ENCODE measurements around the gene ASCC3. TPM values are rescaled to one million over a fixed set of nuclear protein-coding genes. Genes with fewer than 3 reads are reported as not detected.

Gene ASCC3
- total and polyA plus RNA-seq, 2 donors (not counting 1 experiment from before 2014, with no cell fraction given), result 9.0 to 42.3 TPM

- H3K36me3 ChIP-seq (replicated peaks in 1 of 2; ENCODE audit: control extremely low read depth in 1 of 2, control insufficient read depth in 1 of 2, extremely low read depth in 1 of 2, insufficient read depth in 2 of 2, low read length in 1 of 2), result peaks cover 1 to 7% of the 10 kb centered on the region in 2 experiments
- no peaks in the 10 kb centered on the region for H3K4me1 ChIP-seq (ENCODE audit: control insufficient read depth in 2 of 2, insufficient read depth in 2 of 2, low read length in 2 of 2)
- no peaks in the 10 kb centered on the region for H3K9me3 Mint-ChIP-seq (ENCODE audit: insufficient read depth)
- peaks cover 6% of the 10 kb centered on the region for H3K4me1 Mint-ChIP-seq
- no peak overlapping the region for H3K9ac ChIP-seq (ENCODE audit: low read length)
- no peaks in the 10 kb centered on the region for H4K20me1 ChIP-seq (ENCODE audit: control insufficient read depth, insufficient read depth, low read length, poor library complexity, severe bottlenecking)
- H2AFZ ChIP-seq (ENCODE audit: insufficient read depth, low read depth, low read length, poor library complexity, severe bottlenecking), result no peak overlapping the region
- H3K27ac ChIP-seq (ENCODE audit: low read length in 2 of 2), result no peak overlapping the region
- no peaks in the 10 kb centered on the region for H3K27me3 ChIP-seq (replicated peaks in 1 of 4; ENCODE audit: control extremely low read depth in 1 of 4, control insufficient read depth in 3 of 4, insufficient read depth in 4 of 4, low read length in 3 of 4)
- CTCF ChIA-PET, result interaction anchor here (0.8 to 1.5 kb wide), 3 partner anchors 13 to 605 kb away, joined by 3 to 5 read pairs (median 3); no protein-coding TSS in a partner anchor
- H3K27ac Mint-ChIP-seq, result peak overlapping the region; percentile 2
- H3K9me3 ChIP-seq (ENCODE audit: control extremely low read depth in 1 of 3, control insufficient read depth in 2 of 3, insufficient read depth in 1 of 3, low read length in 2 of 3), result no peaks in the 10 kb centered on the region
- no peaks in the 10 kb centered on the region for H3K27me3 Mint-ChIP-seq
- POLR2A ChIA-PET, result no interaction called here
- DNase-seq (peak; percentile 7), ATAC-seq (ENCODE audit: low read depth) (no peak)
- peak; percentile 61 for TF ChIP-seq CTCF (IDR thresholded peaks at IDR 0.05)
- no peak for TF ChIP-seq EZH2 (IDR thresholded peaks at IDR 0.05; ENCODE audit: borderline replicate concordance, insufficient read depth, low read depth, low read length, poor library complexity, severe bottlenecking)
- no peaks in the 10 kb centered on the region for H3K79me2 ChIP-seq (ENCODE audit: control insufficient read depth, insufficient read depth, low read length)
- H3K4me2 ChIP-seq (replicated peaks; ENCODE audit: low read depth, low read length, poor library complexity, severe bottlenecking), result no peak overlapping the region
- H3K4me3 Mint-ChIP-seq, result no peak overlapping the region
- intact Hi-C loops (cut with micrococcal nuclease), result loop anchor here (2.0 kb wide), 1 partner anchor 717 kb away; no protein-coding TSS in a partner anchor
- no CpG with 5 or more reads among the region's 5 CpGs for WGBS (ENCODE audit: insufficient coverage)
- no peak overlapping the region for H3K4me3 ChIP-seq (ENCODE audit: control extremely low read depth in 1 of 5, extremely low read depth in 1 of 5, insufficient read depth in 1 of 5, low read depth in 2 of 5, low read length in 4 of 5)
Observed at GRCh38 chr6:100719883-100720682, 161.0 kb downstream of the ASCC3 start.

- Histone ChIP-seq H2AFZ (ENCODE audit: insufficient read depth, low read depth, low read length, poor library complexity, severe bottlenecking) (no peak overlapping the region), H3K9ac (ENCODE audit: low read length) (no peak overlapping the region), H3K4me3 (ENCODE audit: control extremely low read depth in 1 of 5, extremely low read depth in 1 of 5, insufficient read depth in 1 of 5, low read depth in 2 of 5, low read length in 4 of 5) (no peak overlapping the region), H3K4me1 (ENCODE audit: control insufficient read depth in 2 of 2, insufficient read depth in 2 of 2, low read length in 2 of 2) (no peaks in the 10 kb centered on the region), H3K79me2 (ENCODE audit: control insufficient read depth, insufficient read depth, low read length) (no peaks in the 10 kb centered on the region), H3K9me3 (ENCODE audit: control extremely low read depth in 1 of 3, control insufficient read depth in 2 of 3, insufficient read depth in 1 of 3, low read length in 2 of 3) (no peaks in the 10 kb centered on the region), H3K4me2 (replicated peaks; ENCODE audit: low read depth, low read length, poor library complexity, severe bottlenecking) (no peak overlapping the region), H3K27ac (ENCODE audit: low read length in 2 of 2) (no peak overlapping the region), H4K20me1 (ENCODE audit: control insufficient read depth, insufficient read depth, low read length, poor library complexity, severe bottlenecking) (peaks cover 4% of the 10 kb centered on the region), H3K27me3 (replicated peaks in 1 of 4; ENCODE audit: control extremely low read depth in 1 of 4, control insufficient read depth in 3 of 4, insufficient read depth in 4 of 4, low read length in 3 of 4) (no peaks in the 10 kb centered on the region), H3K36me3 (replicated peaks in 1 of 2; ENCODE audit: control extremely low read depth in 1 of 2, control insufficient read depth in 1 of 2, extremely low read depth in 1 of 2, insufficient read depth in 2 of 2, low read length in 1 of 2) (peaks cover 1 to 8% of the 10 kb centered on the region in 2 experiments)
- no peaks in the 10 kb centered on the region for H3K9me3 Mint-ChIP-seq (ENCODE audit: insufficient read depth)
- WGBS (ENCODE audit: insufficient coverage), result 100% methylated on average over 3 of the region's 6 CpGs
- intact Hi-C loops (cut with micrococcal nuclease), result no loop called here
- ChIA-PET POLR2A (no interaction called here), CTCF (no interaction called here)
- H3K4me3 Mint-ChIP-seq, result no peak overlapping the region
- H3K27me3 Mint-ChIP-seq, result no peaks in the 10 kb centered on the region
- H3K27ac Mint-ChIP-seq, result no peak overlapping the region
- ATAC-seq (ENCODE audit: low read depth), result no peak
- no peak for DNase-seq
- TF ChIP-seq EZH2 (IDR thresholded peaks at IDR 0.05; ENCODE audit: borderline replicate concordance, insufficient read depth, low read depth, low read length, poor library complexity, severe bottlenecking) (no peak), CTCF (IDR thresholded peaks at IDR 0.05) (no peak)
- H3K4me1 Mint-ChIP-seq, result no peaks in the 10 kb centered on the region
Observed at GRCh38 chr6:100712997-100713396, 168.1 kb downstream of the ASCC3 start.
